ENCODE data around the gene TMEM108.

TMEM108 gene

GRCh38 chr3:133021206-133021605 lies 17.0 kb upstream of the TMEM108 start:
- Histone ChIP-seq H3K36me3 (ENCODE audit: insufficient read depth, low read length) (no peaks in the 10 kb centered on the region), H3K9me3 (ENCODE audit: low read depth, low read length) (no peaks in the 10 kb centered on the region), H3K4me3 (no peak overlapping the region), H3K9ac (ENCODE audit: insufficient read length) (no peak overlapping the region), H3K27ac (no peak overlapping the region)
- DNase-seq (ENCODE audit: low read depth, low spot score) = no peak
- no peak for TF ChIP-seq EZH2 (IDR thresholded peaks at IDR 0.05)
- no peak for TF ChIP-seq POLR2AphosphoS5 (IDR thresholded peaks at IDR 0.05; ENCODE audit: borderline replicate concordance, low read depth, low read length)
- no peak for TF ChIP-seq FOXP2 (optimal IDR thresholded peaks at IDR 0.05; ENCODE audit: control extremely low read depth, extremely low read length, insufficient read depth)

- no peak for TF ChIP-seq POLR2AphosphoS5 (IDR thresholded peaks at IDR 0.05; ENCODE audit: borderline replicate concordance, low read depth, low read length)
- no peak for TF ChIP-seq FOXP2 (optimal IDR thresholded peaks at IDR 0.05; ENCODE audit: control extremely low read depth, extremely low read length, insufficient read depth)
- no peak for TF ChIP-seq EZH2 (IDR thresholded peaks at IDR 0.05)
- no peak overlapping the region for H3K27ac ChIP-seq
- DNase-seq (ENCODE audit: low read depth, low spot score) = no peak
- no peaks in the 10 kb centered on the region for H3K9me3 ChIP-seq (ENCODE audit: low read depth, low read length)
- H3K4me3 ChIP-seq = no peak overlapping the region
- no peak overlapping the region for H3K9ac ChIP-seq (ENCODE audit: insufficient read length)
- no peaks in the 10 kb centered on the region for H3K36me3 ChIP-seq (ENCODE audit: insufficient read depth, low read length)
These were observed 14.8 kb upstream of the TMEM108 start for GRCh38 chr3:133023362-133023761.

DNA sequence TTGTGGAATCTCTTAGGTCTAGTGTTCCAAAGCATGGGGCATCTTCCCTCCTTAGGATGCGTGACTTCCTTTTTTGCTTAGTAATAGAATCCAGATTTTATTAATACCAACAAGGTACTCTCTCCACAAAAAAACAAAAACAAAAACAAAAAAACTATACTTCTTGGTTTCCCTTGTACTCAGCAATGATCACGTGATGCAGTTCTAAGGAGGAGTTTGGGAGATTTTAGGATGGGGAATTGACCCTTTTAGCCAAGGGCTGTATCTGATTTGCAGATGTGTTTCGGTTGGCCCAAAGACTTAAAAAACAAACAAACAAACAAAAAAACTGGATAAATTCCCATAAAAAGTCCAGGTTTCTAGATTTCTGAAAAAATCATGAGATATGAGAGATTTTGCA lies 12.6 kb upstream of the TMEM108 start:
- DNase-seq (ENCODE audit: low read depth, low spot score) = no peak
- H3K36me3 ChIP-seq (ENCODE audit: insufficient read depth, low read length) = no peaks in the 10 kb centered on the region
- no peak for TF ChIP-seq EZH2 (IDR thresholded peaks at IDR 0.05)
- TF ChIP-seq POLR2AphosphoS5 (IDR thresholded peaks at IDR 0.05; ENCODE audit: borderline replicate concordance, low read depth, low read length) = no peak
- no peak for TF ChIP-seq FOXP2 (optimal IDR thresholded peaks at IDR 0.05; ENCODE audit: control extremely low read depth, extremely low read length, insufficient read depth)

GRCh38 chr3:133032301-133032700 lies 5.9 kb upstream of the TMEM108 start:
- no peak for DNase-seq (ENCODE audit: low read depth, low spot score)
- TF ChIP-seq FOXP2 (optimal IDR thresholded peaks at IDR 0.05; ENCODE audit: control extremely low read depth, extremely low read length, insufficient read depth) = no peak
- TF ChIP-seq POLR2AphosphoS5 (IDR thresholded peaks at IDR 0.05; ENCODE audit: borderline replicate concordance, low read depth, low read length) = no peak
- TF ChIP-seq EZH2 (IDR thresholded peaks at IDR 0.05) = no peak
- Histone ChIP-seq H3K9me3 (ENCODE audit: low read depth, low read length) (no peaks in the 10 kb centered on the region), H3K4me3 (no peak overlapping the region), H3K36me3 (ENCODE audit: insufficient read depth, low read length) (no peaks in the 10 kb centered on the region), H3K9ac (ENCODE audit: insufficient read length) (no peak overlapping the region), H3K27ac (no peak overlapping the region)

More for the DNA sequence above, 12.6 kb upstream of the TMEM108 start:
- H3K9me3 ChIP-seq (ENCODE audit: low read depth, low read length) = no peaks in the 10 kb centered on the region
- no peak overlapping the region for H3K27ac ChIP-seq
- no peak overlapping the region for H3K9ac ChIP-seq (ENCODE audit: insufficient read length)
- H3K4me3 ChIP-seq = no peak overlapping the region

- no peak for TF ChIP-seq FOXP2 (optimal IDR thresholded peaks at IDR 0.05; ENCODE audit: control extremely low read depth, extremely low read length, insufficient read depth)
- no peak for TF ChIP-seq EZH2 (IDR thresholded peaks at IDR 0.05)
- no peak for TF ChIP-seq POLR2AphosphoS5 (IDR thresholded peaks at IDR 0.05; ENCODE audit: borderline replicate concordance, low read depth, low read length)
- H3K27ac ChIP-seq = no peak overlapping the region
- H3K4me3 ChIP-seq = no peak overlapping the region; the same call in 1 of the 2 replicates
- no peak overlapping the region for H3K9ac ChIP-seq (ENCODE audit: insufficient read length)
- DNase-seq (ENCODE audit: low read depth, low spot score) = no peak
- no peaks in the 10 kb centered on the region for H3K9me3 ChIP-seq (ENCODE audit: low read depth, low read length)
- no peaks in the 10 kb centered on the region for H3K36me3 ChIP-seq (ENCODE audit: insufficient read depth, low read length)
These were observed 755 bp upstream of the TMEM108 start for GRCh38 chr3:133037436-133037835.

GRCh38 chr3:133038731-133039375 lies 662 bp downstream of the TMEM108 start:
- no peak overlapping the region for H3K27ac ChIP-seq
- no peaks in the 10 kb centered on the region for H3K36me3 ChIP-seq (ENCODE audit: insufficient read depth, low read length)
- no peaks in the 10 kb centered on the region for H3K9me3 ChIP-seq (ENCODE audit: low read depth, low read length)
- no peak for DNase-seq (ENCODE audit: low read depth, low spot score)
- no peak for TF ChIP-seq FOXP2 (optimal IDR thresholded peaks at IDR 0.05; ENCODE audit: control extremely low read depth, extremely low read length, insufficient read depth)
- TF ChIP-seq EZH2 (IDR thresholded peaks at IDR 0.05) = peak; percentile 92
- H3K9ac ChIP-seq (ENCODE audit: insufficient read length) = no peak overlapping the region
- H3K4me3 ChIP-seq = peak overlapping the region; percentile 71

- DNase-seq (ENCODE audit: low read depth, low spot score) = peak; percentile 28
- H3K36me3 ChIP-seq (ENCODE audit: insufficient read depth, low read length) = no peaks in the 10 kb centered on the region
- H3K27ac ChIP-seq = no peak overlapping the region
- no peaks in the 10 kb centered on the region for H3K9me3 ChIP-seq (ENCODE audit: low read depth, low read length)
- TF ChIP-seq FOXP2 (optimal IDR thresholded peaks at IDR 0.05; ENCODE audit: control extremely low read depth, extremely low read length, insufficient read depth) (no peak), POLR2AphosphoS5 (IDR thresholded peaks at IDR 0.05; ENCODE audit: borderline replicate concordance, low read depth, low read length) (no peak), EZH2 (IDR thresholded peaks at IDR 0.05) (no peak)
- no peak overlapping the region for H3K4me3 ChIP-seq
- H3K9ac ChIP-seq (ENCODE audit: insufficient read length) = no peak overlapping the region
These were observed 2.7 kb downstream of the TMEM108 start for GRCh38 chr3:133040696-133041523.

DNA sequence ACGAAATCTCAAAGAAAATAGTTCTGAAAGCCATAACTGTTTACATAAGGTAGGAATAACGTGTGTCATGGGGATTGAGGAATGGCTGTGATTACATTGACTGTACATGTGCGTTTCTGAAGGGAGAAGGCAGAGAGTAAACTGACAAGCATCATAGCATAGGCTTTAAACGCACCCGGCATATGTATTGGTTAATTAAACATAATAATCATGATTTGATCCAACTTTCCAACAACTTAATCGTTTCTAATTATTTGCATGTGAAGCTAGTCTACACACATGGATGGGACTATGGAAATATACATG lies 3.3 kb downstream of the TMEM108 start:
- no peak for DNase-seq (ENCODE audit: low read depth, low spot score)
- Histone ChIP-seq H3K36me3 (ENCODE audit: insufficient read depth, low read length) (no peaks in the 10 kb centered on the region), H3K9ac (ENCODE audit: insufficient read length) (no peak overlapping the region), H3K27ac (no peak overlapping the region), H3K9me3 (ENCODE audit: low read depth, low read length) (no peaks in the 10 kb centered on the region), H3K4me3 (no peak overlapping the region)
- TF ChIP-seq POLR2AphosphoS5 (IDR thresholded peaks at IDR 0.05; ENCODE audit: borderline replicate concordance, low read depth, low read length) (no peak), FOXP2 (optimal IDR thresholded peaks at IDR 0.05; ENCODE audit: control extremely low read depth, extremely low read length, insufficient read depth) (no peak), EZH2 (IDR thresholded peaks at IDR 0.05) (no peak)
